KBM-7 (cell line): Measurements from ENCODE around the gene OR10P1.
A peak's percentile ranks its signal among the peaks of the same experiment; 100 is the strongest.

Source experiments
- DNase-seq: peaks from one replicate; pipeline ENCODE4 v3.0.0-alpha.2; 2015
- in situ Hi-C: fragments of 300-500 bp; cut with MboI; formaldehyde crosslinking; loops from 2 replicates; pipeline ENCODE4 v1.14.3; 2020; ENCODE audit warnings: low sequenced_read_pairs, low pct_unique_long_range_greater_than_20kb, mixed read lengths

Gene OR10P1

GRCh38 chr12:55679691-55680090, 43.0 kb downstream of the OR10P1 start:
- no peak for DNase-seq
- in situ Hi-C loops, result no loop called here

GRCh38 chr12:55681142-55682077, 44.7 kb downstream of the OR10P1 start:
- DNase-seq, result peak; percentile 84
- in situ Hi-C loops, result no loop called here

- DNase-seq, result peak; percentile 36
- in situ Hi-C loops, result no loop called here
Measured at GRCh38 chr12:55682087-55682796, 45.5 kb downstream of the OR10P1 start.

GRCh38 chr12:55683676-55684075, 47.0 kb downstream of the OR10P1 start:
- in situ Hi-C loops, result no loop called here
- no peak for DNase-seq

GRCh38 chr12:55684761-55685370, 48.2 kb downstream of the OR10P1 start:
- in situ Hi-C loops, result no loop called here
- no peak for DNase-seq

- no peak for DNase-seq
- in situ Hi-C loops, result no loop called here
Measured at GRCh38 chr12:55685671-55686070, 49.0 kb downstream of the OR10P1 start.

- in situ Hi-C loops, result no loop called here
- no peak for DNase-seq
Measured at GRCh38 chr12:55686366-55687010, 49.8 kb downstream of the OR10P1 start.
